GM23248 (cell line): ENCODE measurements around the gene PLXDC2.

Source experiments
- EZH2 ChIP-seq: fragments of 200-600 bp; sonication (generic); IDR thresholded peaks from 2 replicates; pipeline ENCODE4 v1.6.1; 2018; ENCODE audit warnings: antibody characterized with exemption, mild to moderate bottlenecking; ENCODE audit not compliant: insufficient read depth, poor library complexity, severe bottlenecking
- EZH2phosphoT487 ChIP-seq: fragments of 200-600 bp; sonication (generic); IDR thresholded peaks from 2 replicates; pipeline ENCODE4 v1.6.1; 2018; ENCODE audit warnings: antibody characterized with exemption, moderate library complexity, mild to moderate bottlenecking, low read depth; ENCODE audit not compliant: insufficient read depth

DNA sequence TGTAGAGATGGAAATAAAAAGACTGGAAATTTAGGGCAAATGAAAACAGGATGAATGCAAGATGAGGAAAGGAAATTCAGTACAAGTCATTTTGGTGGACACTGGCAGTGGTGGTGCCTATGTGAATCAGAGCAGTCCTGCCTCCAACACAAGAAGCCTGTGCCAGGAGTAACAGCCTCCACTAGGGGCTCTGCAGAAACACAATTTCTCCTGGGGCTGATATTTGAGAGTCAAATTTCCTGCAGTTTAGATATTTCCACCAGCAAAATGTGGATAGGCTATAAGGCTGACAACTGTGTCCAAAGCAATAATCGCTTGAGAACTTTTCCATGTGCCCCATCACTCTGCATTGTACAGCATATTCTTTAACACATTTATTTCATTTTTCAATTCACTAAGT, 4.7 kb upstream of the PLXDC2 start:
- TF ChIP-seq EZH2phosphoT487 (no peak), EZH2 (no peak)
